GM23338 (cell line): Measurements from ENCODE around the gene UBAP1L.

Experiments used
- CTCF ChIP-seq, 2 experiments: fragments of 200-600 bp in 1 of 2; sonication (generic) in 1 of 2; conservative IDR thresholded peaks; 2 replicates each; pipeline versions ENCODE4 v1.5.1 to v1.6.1; 2016 to 2017; ENCODE audit warnings: antibody characterized with exemption in 2 of 2, low read depth in 2 of 2, mild to moderate bottlenecking in 2 of 2, moderate library complexity in 1 of 2
- ETS1 ChIP-seq: IDR thresholded peaks from 2 replicates; pipeline ENCODE4 v1.6.1; 2016; ENCODE audit warnings: antibody characterized with exemption
- EZH2 ChIP-seq: fragments of 200-600 bp; sonication (generic); IDR thresholded peaks from one replicate; pipeline ENCODE4 v1.8.0; 2017; ENCODE audit warnings: antibody characterized with exemption, mild to moderate bottlenecking, low read depth; ENCODE audit not compliant: unreplicated experiment
- EZH2phosphoT487 ChIP-seq: fragments of 200-600 bp; sonication (generic); IDR thresholded peaks from one replicate; pipeline ENCODE4 v1.8.1; 2018; ENCODE audit warnings: antibody characterized with exemption; ENCODE audit not compliant: unreplicated experiment
- POLR2AphosphoS5 ChIP-seq: IDR thresholded peaks from 2 replicates; pipeline ENCODE4 v1.6.1; 2016; ENCODE audit warnings: antibody characterized with exemption, low read depth
- STAT1 ChIP-seq: IDR thresholded peaks from one replicate; pipeline ENCODE4 v1.6.1; 2016; ENCODE audit warnings: antibody characterized with exemption; ENCODE audit not compliant: unreplicated experiment
- TF ChIP-seq, protein P1 (sequence below): IDR thresholded peaks from one replicate; pipeline ENCODE4 v1.6.1; 2018; ENCODE audit warnings: antibody characterized with exemption; ENCODE audit not compliant: unreplicated experiment

DNA sequence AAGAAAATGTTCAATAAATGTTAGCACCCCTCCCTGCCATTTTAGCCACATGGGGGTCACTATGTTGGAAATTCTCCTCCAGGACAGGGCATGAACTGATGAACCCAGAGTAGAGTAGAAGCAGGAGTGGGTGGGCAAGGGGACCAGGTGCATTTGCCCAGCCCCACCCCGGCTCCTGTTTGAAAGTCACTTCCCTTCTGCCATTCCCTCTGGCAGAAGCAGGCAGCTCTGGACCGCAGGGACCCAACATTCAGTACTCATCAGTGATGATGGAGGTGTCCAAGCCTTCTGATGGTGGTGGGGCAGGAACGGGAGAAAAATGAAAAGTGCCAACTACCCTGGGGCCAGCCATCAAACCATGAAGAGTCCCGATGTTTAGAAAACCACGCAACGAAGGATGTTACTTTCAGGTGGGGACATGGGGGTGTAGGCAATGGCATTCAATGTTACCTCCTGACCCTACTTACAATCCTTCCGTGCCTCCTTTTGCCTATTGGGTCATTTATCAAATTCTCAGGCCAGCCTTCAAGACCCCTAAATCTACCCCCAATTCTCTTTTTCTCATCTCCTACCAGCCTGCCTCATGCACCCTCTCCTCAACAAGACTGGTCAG lies 17.2 kb downstream of the UBAP1L start:
- TF ChIP-seq CTCF (conservative IDR thresholded peaks at IDR 0.05; ENCODE audit: low read depth in 2 of 2) (no peak), EZH2phosphoT487 (no peak), STAT1 (no peak), POLR2AphosphoS5 (no peak), ETS1 (no peak), EZH2 (no peak)
- TF ChIP-seq, protein P1, sequence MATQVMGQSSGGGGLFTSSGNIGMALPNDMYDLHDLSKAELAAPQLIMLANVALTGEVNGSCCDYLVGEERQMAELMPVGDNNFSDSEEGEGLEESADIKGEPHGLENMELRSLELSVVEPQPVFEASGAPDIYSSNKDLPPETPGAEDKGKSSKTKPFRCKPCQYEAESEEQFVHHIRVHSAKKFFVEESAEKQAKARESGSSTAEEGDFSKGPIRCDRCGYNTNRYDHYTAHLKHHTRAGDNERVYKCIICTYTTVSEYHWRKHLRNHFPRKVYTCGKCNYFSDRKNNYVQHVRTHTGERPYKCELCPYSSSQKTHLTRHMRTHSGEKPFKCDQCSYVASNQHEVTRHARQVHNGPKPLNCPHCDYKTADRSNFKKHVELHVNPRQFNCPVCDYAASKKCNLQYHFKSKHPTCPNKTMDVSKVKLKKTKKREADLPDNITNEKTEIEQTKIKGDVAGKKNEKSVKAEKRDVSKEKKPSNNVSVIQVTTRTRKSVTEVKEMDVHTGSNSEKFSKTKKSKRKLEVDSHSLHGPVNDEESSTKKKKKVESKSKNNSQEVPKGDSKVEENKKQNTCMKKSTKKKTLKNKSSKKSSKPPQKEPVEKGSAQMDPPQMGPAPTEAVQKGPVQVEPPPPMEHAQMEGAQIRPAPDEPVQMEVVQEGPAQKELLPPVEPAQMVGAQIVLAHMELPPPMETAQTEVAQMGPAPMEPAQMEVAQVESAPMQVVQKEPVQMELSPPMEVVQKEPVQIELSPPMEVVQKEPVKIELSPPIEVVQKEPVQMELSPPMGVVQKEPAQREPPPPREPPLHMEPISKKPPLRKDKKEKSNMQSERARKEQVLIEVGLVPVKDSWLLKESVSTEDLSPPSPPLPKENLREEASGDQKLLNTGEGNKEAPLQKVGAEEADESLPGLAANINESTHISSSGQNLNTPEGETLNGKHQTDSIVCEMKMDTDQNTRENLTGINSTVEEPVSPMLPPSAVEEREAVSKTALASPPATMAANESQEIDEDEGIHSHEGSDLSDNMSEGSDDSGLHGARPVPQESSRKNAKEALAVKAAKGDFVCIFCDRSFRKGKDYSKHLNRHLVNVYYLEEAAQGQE = no peak
